Right hindlimb (tissue), 1 donor: ENCODE results near the gene INSYN2A.

Experiments used
- DNase-seq: peaks from one replicate; pipeline ENCODE4 v3.0.0-alpha.2; 2018

INSYN2A gene, protein sequence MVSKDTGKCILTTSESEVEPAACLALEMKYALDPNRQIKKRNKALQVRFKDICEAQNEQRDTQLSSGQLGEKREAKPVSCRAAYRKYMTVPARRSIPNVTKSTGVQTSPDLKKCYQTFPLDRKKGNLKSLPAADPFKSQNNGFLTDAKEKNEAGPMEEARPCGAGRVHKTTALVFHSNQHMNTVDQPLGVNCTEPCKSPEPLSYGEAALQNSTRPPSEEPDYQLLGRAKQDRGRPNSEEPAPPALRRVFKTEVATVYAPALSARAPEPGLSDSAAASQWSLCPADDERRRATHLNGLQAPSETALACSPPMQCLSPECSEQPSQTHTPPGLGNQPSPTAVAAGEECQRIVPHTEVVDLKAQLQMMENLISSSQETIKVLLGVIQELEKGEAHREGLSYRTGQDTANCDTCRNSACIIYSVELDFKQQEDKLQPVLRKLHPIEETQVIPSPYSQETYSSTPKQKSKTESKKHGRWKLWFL

GRCh38 chr10:127196282-127197153 is at the start of gene INSYN2A:
INSYN2A (minus strand) TSS chr10:127196591; CDS start chr10:127176395, 20,196 bp downstream.
- peak; percentile 82 for DNase-seq

GRCh38 chr10:127245456-127245855 is 49.1 kb upstream of the INSYN2A start:
- DNase-seq = no peak

DNA sequence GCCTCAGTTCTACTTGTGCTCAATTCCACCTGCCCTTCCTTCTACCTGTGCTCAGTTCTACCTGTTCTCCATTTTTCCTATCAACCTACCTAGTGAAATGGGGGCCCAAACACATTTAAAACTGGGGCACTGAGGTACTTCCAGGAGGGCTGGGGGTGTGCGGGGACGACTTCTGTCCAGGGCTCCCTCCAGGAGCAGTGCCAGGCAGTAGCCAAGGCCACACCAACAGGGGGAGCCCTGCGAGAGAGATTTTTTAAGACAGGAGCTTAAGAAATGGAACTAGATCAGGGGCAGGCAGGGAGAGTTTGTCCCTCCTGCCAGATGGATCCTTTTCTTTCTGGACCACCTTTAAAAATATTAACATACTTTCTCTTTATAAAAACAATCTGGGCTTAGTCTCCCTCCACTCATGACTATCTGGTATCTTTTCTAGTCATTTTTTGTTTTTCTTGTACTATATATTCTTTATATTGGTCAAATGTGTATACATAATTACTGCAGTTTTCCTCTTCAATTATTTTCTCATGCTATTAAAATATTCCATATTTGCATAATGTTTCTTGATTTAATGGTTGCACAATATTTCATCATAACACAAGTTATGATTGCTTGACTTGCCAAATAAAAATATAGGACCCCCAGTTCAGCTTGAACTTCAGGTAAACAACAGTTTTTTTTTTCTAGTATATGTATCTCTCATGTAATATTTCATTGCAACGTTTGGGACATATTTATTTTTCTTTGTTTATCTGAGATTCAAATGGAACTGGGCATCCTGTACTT is 47.3 kb upstream of the INSYN2A start:
- DNase-seq = no peak

DNA sequence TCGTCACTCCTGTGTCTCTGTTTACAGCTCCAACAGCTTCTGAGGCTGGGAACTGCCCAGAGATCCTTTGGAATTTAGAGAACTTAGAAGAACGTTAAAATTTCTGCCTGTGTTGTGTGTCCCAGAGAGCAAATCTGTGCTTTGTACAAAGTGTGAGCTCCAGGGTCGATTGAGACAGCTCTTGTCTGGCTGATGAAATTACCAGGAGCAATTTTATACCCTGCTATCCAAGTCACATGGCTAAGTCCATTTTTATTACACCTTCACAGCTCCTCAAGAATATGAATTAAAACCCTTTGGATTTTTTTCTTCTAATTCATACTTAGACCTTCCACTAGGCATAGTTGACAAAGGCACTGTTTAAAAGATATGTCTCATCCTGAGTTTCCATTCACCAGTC is 46.5 kb upstream of the INSYN2A start:
- no peak for DNase-seq

DNA sequence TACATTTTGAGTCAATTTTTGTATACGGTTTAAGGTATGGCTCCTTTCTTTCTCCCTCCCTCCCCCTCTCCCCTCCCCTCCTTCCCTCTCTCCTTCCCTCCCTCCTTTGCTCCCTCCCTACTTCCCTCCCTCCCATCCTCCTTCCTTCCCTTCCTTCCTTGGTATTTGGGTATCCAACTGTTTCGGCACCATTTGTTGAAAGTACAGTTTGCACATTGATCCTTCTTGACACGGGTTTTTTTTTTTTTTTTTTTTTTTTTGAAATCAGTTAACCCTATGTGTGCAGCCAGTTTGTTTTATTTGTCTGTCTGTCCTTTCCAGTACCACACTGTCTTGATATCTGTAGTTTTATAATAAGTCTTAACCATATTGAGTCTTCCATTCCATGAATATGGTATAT is 39.9 kb upstream of the INSYN2A start:
- no peak for DNase-seq

DNA sequence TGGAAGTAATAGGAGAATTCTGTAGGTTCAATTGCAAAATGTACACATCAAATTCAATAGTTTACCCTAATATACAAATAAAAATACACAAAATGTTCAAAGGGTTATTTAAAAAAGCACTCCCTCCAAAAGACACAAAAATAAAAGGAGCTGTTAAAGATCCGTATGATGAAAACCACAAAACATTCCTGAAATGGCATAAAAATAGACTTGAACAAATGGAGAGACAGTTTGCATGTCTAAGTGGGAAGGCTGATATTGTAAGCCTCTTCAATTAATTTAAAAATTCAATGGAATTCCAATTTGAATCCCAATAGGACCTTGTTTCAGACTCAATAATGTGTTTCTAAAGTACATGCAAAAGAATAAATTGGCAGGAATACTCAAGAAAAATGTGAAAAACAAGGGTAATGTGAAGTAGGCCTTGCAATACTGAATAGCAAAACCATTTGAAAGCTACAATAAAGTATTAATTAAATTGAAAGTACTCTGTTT is 38.0 kb upstream of the INSYN2A start:
- no peak for DNase-seq

- peak; percentile 31 for DNase-seq
These were observed 31.9 kb upstream of the INSYN2A start for GRCh38 chr10:127228195-127228787.

GRCh38 chr10:127227663-127228062 is 31.3 kb upstream of the INSYN2A start:
- DNase-seq = no peak

GRCh38 chr10:127227027-127227426 is 30.6 kb upstream of the INSYN2A start:
- DNase-seq = no peak

DNA sequence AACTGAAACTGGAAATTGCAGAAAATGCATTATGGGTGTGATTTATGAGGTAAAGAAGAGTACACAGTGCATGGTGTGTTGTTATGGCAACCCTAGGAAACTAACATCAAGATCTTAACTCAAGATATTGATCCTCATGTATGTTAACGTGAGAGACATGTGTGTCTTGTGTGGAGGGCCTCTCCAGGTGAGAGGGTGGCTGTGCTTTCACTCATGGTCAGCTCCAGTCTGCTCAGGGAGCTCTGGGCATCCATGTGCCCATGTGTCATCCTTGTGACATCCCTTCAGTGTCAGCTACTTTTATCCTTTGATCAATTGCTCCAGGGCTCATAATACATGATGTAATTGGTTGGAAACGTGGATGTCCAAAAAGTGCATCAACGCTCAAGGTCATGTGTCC is 24.9 kb upstream of the INSYN2A start:
- DNase-seq = no peak

DNA sequence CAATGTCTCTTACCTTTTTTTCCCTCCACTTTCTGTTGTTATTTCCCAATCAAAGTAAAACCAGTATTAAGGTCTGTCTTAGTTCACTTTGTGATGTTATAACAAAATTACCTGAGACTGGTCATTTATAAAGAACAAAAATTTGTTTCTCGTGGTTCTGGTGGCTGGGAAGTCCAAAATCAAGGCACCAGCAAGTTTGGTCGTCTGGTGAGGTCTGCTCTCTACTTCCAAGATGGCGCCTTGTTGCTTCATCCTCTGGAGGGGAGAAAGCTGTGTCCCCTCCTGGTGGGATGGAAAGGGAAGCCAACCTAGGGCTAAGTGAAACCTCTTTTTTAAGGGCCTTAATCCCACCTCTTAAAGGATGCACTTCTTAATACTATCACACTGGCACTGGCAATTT is 22.3 kb upstream of the INSYN2A start:
- DNase-seq = no peak

DNA sequence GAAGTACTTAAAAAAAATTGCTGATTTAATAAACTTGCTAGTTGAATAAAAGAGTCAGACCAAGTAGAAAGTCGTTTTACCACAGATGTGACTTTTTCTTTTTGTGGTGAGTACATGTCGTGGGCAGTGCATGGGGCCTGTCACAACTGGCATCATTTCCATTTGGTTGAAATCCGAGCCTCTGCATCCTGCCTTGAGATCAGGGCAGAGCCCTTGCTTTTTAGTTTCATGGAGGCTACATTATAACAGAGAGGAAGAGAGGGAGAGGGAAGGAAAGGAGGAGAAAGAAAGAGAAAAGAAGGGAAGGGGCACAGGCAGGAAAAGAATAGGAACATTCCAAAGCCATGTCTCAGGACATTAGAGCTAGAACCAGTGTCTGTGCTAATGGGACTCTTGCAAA is 20.4 kb upstream of the INSYN2A start:
- DNase-seq = no peak

DNA sequence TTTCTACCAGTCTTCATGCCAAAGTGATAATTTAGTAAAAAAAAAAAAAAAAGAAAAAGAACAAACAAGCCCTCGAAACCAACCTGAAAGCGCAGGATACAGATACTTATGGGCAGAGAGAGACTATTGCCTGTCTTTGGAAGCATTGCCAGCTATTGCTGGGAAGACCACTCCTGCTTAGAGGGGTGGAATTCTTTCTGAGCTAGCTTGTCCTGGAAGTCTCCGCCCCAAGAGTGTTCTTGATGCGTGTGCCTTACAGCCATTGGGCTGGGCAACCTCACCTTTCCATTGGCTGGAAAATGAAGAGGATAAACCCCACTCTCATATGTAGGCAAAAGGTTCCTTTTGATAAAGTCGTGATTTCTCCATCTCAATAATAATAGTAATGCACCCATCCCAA is 19.9 kb upstream of the INSYN2A start:
- no peak for DNase-seq

- no peak for DNase-seq
These were observed 19.5 kb upstream of the INSYN2A start for GRCh38 chr10:127215866-127216265.

DNA sequence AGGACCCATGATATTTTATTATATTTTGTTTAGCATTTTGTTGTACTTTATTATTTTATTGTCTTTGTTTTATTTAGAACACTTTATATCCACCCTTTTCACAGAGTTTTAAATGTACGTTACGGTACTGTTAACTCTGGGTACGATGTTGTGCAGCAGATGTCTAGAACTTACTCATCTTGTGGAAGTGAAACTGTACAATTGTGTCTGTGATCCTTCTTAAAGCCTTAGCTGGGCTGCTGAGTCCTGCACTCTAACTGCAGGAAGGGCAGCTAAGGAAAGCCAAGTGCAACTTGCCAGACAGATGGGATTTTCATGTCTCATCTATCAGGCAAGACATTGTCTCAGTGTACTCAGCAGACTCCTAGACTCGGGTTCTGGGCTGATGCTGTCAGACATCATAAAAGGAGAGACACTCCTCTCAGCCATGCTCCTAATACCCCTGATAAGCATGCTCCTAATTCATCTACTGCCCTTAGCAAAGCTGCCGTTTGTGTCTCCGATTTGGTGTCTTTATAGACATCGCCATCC is 14.6 kb upstream of the INSYN2A start:
- no peak for DNase-seq

GRCh38 chr10:127207081-127207480 is 10.7 kb upstream of the INSYN2A start:
- no peak for DNase-seq

DNA sequence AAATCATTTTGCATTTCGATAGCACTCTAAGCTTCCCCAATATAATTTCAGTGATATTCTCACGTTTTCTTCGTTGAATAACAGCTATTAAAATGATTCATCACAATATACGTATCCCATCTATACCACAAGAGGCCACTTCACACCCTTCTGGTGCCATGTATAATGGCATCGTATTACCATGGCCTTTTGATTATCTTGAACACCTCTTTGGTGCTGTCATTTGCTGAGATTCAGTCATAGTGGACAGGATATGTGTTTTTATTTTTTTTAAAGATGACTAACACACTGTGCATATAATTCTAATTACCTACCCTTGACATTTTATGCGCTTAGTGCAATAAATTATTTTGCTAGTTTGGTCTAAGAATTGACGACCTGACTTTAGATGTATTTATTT is 6.7 kb upstream of the INSYN2A start:
- DNase-seq = no peak

DNA sequence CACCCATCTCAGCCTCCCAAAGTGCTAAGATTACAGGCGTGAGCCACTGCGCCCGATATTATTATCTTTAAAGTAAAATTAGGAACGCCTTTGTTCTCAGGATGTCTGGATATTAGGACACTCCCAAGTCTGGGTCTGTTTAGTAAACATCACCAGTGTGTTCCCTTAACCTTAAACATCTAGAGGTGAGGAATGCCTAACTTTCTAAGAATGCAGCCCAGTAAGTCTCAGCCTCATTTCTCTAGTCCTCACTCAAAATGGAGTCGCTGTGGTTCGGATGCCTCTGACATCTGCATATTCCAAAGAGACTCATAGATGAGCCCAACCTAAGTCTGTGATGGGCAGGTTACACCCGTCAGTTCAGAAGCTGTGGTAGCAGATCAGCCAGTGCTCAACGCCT is 4.3 kb upstream of the INSYN2A start:
- no peak for DNase-seq

- DNase-seq = no peak
These were observed 2.3 kb upstream of the INSYN2A start for GRCh38 chr10:127198721-127199120.

- no peak for DNase-seq
These were observed 1.9 kb upstream of the INSYN2A start for GRCh38 chr10:127198307-127198706.

- no peak for DNase-seq
These were observed 702 bp upstream of the INSYN2A start for GRCh38 chr10:127197154-127197432.

- peak; percentile 38 for DNase-seq
These were observed 665 bp downstream of the INSYN2A start for GRCh38 chr10:127195571-127196281.
